ENCODE measurements around the gene PNMA6F. TPM values are rescaled to one million over a fixed set of nuclear protein-coding genes. Genes with fewer than 3 reads are reported as not detected.

Gene PNMA6F
- total and polyA plus RNA-seq, 2 of the 8 experiments (the other 6 are each of a cell fraction or from before 2014, with no cell fraction given) = 0.12 to 0.22 TPM

GRCh38 chrX:153318811-153319210 lies 2.8 kb downstream of the PNMA6F start (continued):
- TF ChIP-seq CTCF (IDR thresholded peaks at IDR 0.05; ENCODE audit: control extremely low read depth in 1 of 3, insufficient read depth in 1 of 3, low read depth in 1 of 3, low read length in 3 of 3) = no peak
- TF ChIP-seq KDM4A (IDR thresholded peaks at IDR 0.05; ENCODE audit: low read depth, low read length, severe bottlenecking) = no peak
- no peak for TF ChIP-seq CBX8 (IDR thresholded peaks at IDR 0.05; ENCODE audit: borderline replicate concordance, low read depth, low read length)
- TF ChIP-seq BACH1 (IDR thresholded peaks at IDR 0.05; ENCODE audit: low read length) = no peak
- no peak for TF ChIP-seq JUN (IDR thresholded peaks at IDR 0.05; ENCODE audit: low read depth, low read length)
- TF ChIP-seq RNF2 (IDR thresholded peaks at IDR 0.05; ENCODE audit: borderline replicate concordance, low read depth, low read length, missing control alignments, poor library complexity, severe bottlenecking) = no peak
- no peak for TF ChIP-seq ZNF274 (IDR thresholded peaks at IDR 0.05; ENCODE audit: borderline replicate concordance, extremely low read depth, low read length)
- no peak for TF ChIP-seq USF2 (IDR thresholded peaks at IDR 0.05; ENCODE audit: low read length)

Measured in H1 (cell line).